Head of caudate nucleus (tissue), 42 donors: ENCODE measurements around the gene LUC7L3.
"Not testable (repeated sequence)": the region's sequence is repeated elsewhere in the genome, so short reads cannot be mapped to it uniquely, and the experiment has no call there.

Experiments used
- DNase-seq, 42 donors: peaks; one replicate each; pipeline versions ENCODE4 v3.0.0 to v3.0.0-alpha.2; 2020 to 2021; ENCODE audit warnings: mixed read lengths in 7 of 42
- intact Hi-C: fragments of 100-400 bp; cut with DNase I; formaldehyde crosslinking; loops from one replicate; pipeline ENCODE4 v1.15.0; 2022

The LUC7L3 gene

GRCh38 chr17:50797135-50797810, 77.9 kb downstream of the LUC7L3 start:
- intact Hi-C loops: no loop called here
- DNase-seq: no peak

- DNase-seq: no peak
- intact Hi-C loops: no loop called here
These were observed 79.3 kb downstream of the LUC7L3 start for GRCh38 chr17:50798424-50799288.

GRCh38 chr17:50799582-50799981, 80.2 kb downstream of the LUC7L3 start:
- DNase-seq: no peak
- intact Hi-C loops: no loop called here

GRCh38 chr17:50800196-50800700, 80.8 kb downstream of the LUC7L3 start:
- no peak for DNase-seq
- intact Hi-C loops: no loop called here

- DNase-seq: no peak
- intact Hi-C loops: no loop called here
These were observed 83.5 kb downstream of the LUC7L3 start for GRCh38 chr17:50802609-50803571.

GRCh38 chr17:50803676-50804075, 84.3 kb downstream of the LUC7L3 start:
- DNase-seq: no peak
- intact Hi-C loops: no loop called here

- intact Hi-C loops, DNase-seq: not testable (repeated sequence)
These were observed 85.5 kb downstream of the LUC7L3 start for GRCh38 chr17:50804749-50805475.

- DNase-seq: no peak
- intact Hi-C loops: no loop called here
These were observed 86.1 kb downstream of the LUC7L3 start for GRCh38 chr17:50805486-50805885.
